Fibroblast of lung (primary cell): Measurements from ENCODE around the gene TREML4. TPM values are rescaled to one million over a fixed set of nuclear protein-coding genes. Genes with fewer than 3 reads are reported as not detected.
"Not testable (repeated sequence)": the region's sequence is repeated elsewhere in the genome, so short reads cannot be mapped to it uniquely, and the experiment has no call there.

Experiments used
- DNase-seq, 2 donors: peaks; one replicate each; pipeline versions ENCODE4 v3.0.0 to v3.0.0-alpha.2; 2010; ENCODE audit warnings: low read depth in 2 of 2
- H2AFZ ChIP-seq: 2 replicates; pipeline ENCODE4 v1.5.1; 2012; ENCODE audit warnings: low read length, control low read depth, inconsistent platforms
- H3K27ac ChIP-seq: 2 replicates; pipeline ENCODE4 v1.5.1; 2011; ENCODE audit warnings: low read length, control low read depth; ENCODE audit not compliant: insufficient read depth
- H3K27me3 ChIP-seq: 2 replicates; pipeline ENCODE4 v1.5.1; 2011; ENCODE audit warnings: mild to moderate bottlenecking, low read length; ENCODE audit not compliant: control insufficient read depth, insufficient read depth
- H3K36me3 ChIP-seq: 2 replicates; pipeline ENCODE4 v1.5.1; 2011; ENCODE audit warnings: low read length; ENCODE audit not compliant: control insufficient read depth, insufficient read depth
- H3K4me1 ChIP-seq: 2 replicates; pipeline ENCODE4 v1.5.1; 2011; ENCODE audit warnings: low read length; ENCODE audit not compliant: control insufficient read depth, insufficient read depth; ENCODE audit errors: extremely low read depth
- H3K4me2 ChIP-seq: 2 replicates; pipeline ENCODE4 v1.5.1; 2011; ENCODE audit warnings: low read length, control low read depth; ENCODE audit not compliant: insufficient read depth; ENCODE audit errors: extremely low read depth
- H3K4me3 ChIP-seq, 4 experiments: fragments of 200-600 bp in 1 of 4; sonication (generic) in 1 of 4; replicated peaks in 1 of 4; 2 replicates each; pipeline ENCODE4 v1.5.1; 2011 to 2016; ENCODE audit warnings: low read length in 4 of 4, low read depth in 3 of 4, mild to moderate bottlenecking in 3 of 4, control low read depth in 2 of 4, inconsistent platforms in 1 of 4, mixed read lengths in 1 of 4; ENCODE audit not compliant: insufficient read depth in 1 of 4; ENCODE audit errors: control extremely low read depth in 1 of 4
- H3K79me2 ChIP-seq: 2 replicates; pipeline ENCODE4 v1.5.1; 2012; ENCODE audit warnings: mild to moderate bottlenecking, low read length, inconsistent platforms; ENCODE audit not compliant: control insufficient read depth, insufficient read depth
- H3K9ac ChIP-seq: 2 replicates; pipeline ENCODE4 v1.5.1; 2011; ENCODE audit warnings: mild to moderate bottlenecking, low read length, control low read depth; ENCODE audit not compliant: insufficient read depth
- H3K9me3 ChIP-seq: 2 replicates; pipeline ENCODE4 v1.5.1; 2012; ENCODE audit warnings: low read depth, low read length; ENCODE audit not compliant: control insufficient read depth, insufficient read depth
- H4K20me1 ChIP-seq: 2 replicates; pipeline ENCODE4 v1.5.1; 2011; ENCODE audit warnings: low read length; ENCODE audit not compliant: control insufficient read depth, insufficient read depth; ENCODE audit errors: extremely low read depth
- CTCF ChIP-seq, 2 donors: IDR thresholded peaks in 1 of 2; conservative IDR thresholded peaks in 1 of 2; 1 replicate in 1 of 2; 2 replicates in 1 of 2; pipeline ENCODE4 v1.5.1; 2011 to 2012; ENCODE audit warnings: low read length in 2 of 2, control low read depth in 1 of 2, inconsistent platforms in 1 of 2, low read depth in 1 of 2, mild to moderate bottlenecking in 1 of 2
- EZH2 ChIP-seq: IDR thresholded peaks from 2 replicates; pipeline ENCODE4 v1.5.1; 2012; ENCODE audit warnings: low read length, control low read depth, mild to moderate bottlenecking; ENCODE audit errors: missing control alignments
- polyA plus RNA-seq, 2 donors: library from polyadenylated mRNA; depleted of rRNA in 1 of 2; stranded (reverse) in 1 of 2; unstranded in 1 of 2; fragments of >200 nt; gene quantifications; 2 replicates each; pipeline ENCODE4 v1.2.1, GENCODE V29; 2011 to 2012; ENCODE audit warnings: missing spikeins in 1 of 2
- total RNA-seq: library from RNA; depleted of rRNA; stranded (reverse); fragments of >200 nt; gene quantifications from 2 replicates; pipeline ENCODE4 v1.2.1, GENCODE V29; 2014

TREML4 gene
- total and polyA plus RNA-seq, 2 donors (not counting 1 experiment from before 2014, with no cell fraction given) = not detected

GRCh38 chr6:41236276-41236675 lies 8.1 kb downstream of the TREML4 start:
- H3K27ac ChIP-seq = no peak overlapping the region
- DNase-seq = no peak
- no peak overlapping the region for H3K9ac ChIP-seq
- H3K9me3 ChIP-seq = no peaks in the 10 kb centered on the region
- H3K36me3 ChIP-seq = no peaks in the 10 kb centered on the region
- no peaks in the 10 kb centered on the region for H3K4me1 ChIP-seq
- H3K4me3 ChIP-seq = no peak overlapping the region
- H4K20me1 ChIP-seq = no peaks in the 10 kb centered on the region
- H3K27me3 ChIP-seq = peaks cover 3% of the 10 kb centered on the region
- no peak overlapping the region for H3K4me2 ChIP-seq
- no peaks in the 10 kb centered on the region for H3K79me2 ChIP-seq
- H2AFZ ChIP-seq = no peak overlapping the region
- TF ChIP-seq CTCF (conservative IDR thresholded peaks at IDR 0.05 in 1 of 2, IDR thresholded peaks at IDR 0.05 in 1 of 2; ENCODE audit: low read depth in 1 of 2, low read length in 2 of 2) (no peak), EZH2 (no peak)

- H3K27me3 ChIP-seq = peaks cover 3% of the 10 kb centered on the region
- no peaks in the 10 kb centered on the region for H3K9me3 ChIP-seq
- H3K4me1 ChIP-seq = no peaks in the 10 kb centered on the region
- H3K4me2 ChIP-seq = no peak overlapping the region
- no peaks in the 10 kb centered on the region for H3K36me3 ChIP-seq
- H3K27ac ChIP-seq = no peak overlapping the region
- H4K20me1 ChIP-seq = no peaks in the 10 kb centered on the region
- H3K9ac ChIP-seq = no peak overlapping the region
- DNase-seq = no peak
- H2AFZ ChIP-seq = no peak overlapping the region
- no peak for TF ChIP-seq EZH2
- no peak for TF ChIP-seq CTCF (conservative IDR thresholded peaks at IDR 0.05 in 1 of 2, IDR thresholded peaks at IDR 0.05 in 1 of 2; ENCODE audit: low read depth in 1 of 2, low read length in 2 of 2)
- no peaks in the 10 kb centered on the region for H3K79me2 ChIP-seq
- H3K4me3 ChIP-seq = no peak overlapping the region
These were observed 9.0 kb downstream of the TREML4 start for GRCh38 chr6:41237128-41237527.

GRCh38 chr6:41239467-41240159 lies 11.5 kb downstream of the TREML4 start:
- H2AFZ ChIP-seq = no peak overlapping the region
- no peaks in the 10 kb centered on the region for H3K36me3 ChIP-seq
- no peaks in the 10 kb centered on the region for H4K20me1 ChIP-seq
- H3K27me3 ChIP-seq = peaks cover 3% of the 10 kb centered on the region
- DNase-seq = no peak
- H3K4me3 ChIP-seq = no peak overlapping the region
- H3K27ac ChIP-seq = no peak overlapping the region
- H3K4me1 ChIP-seq = no peaks in the 10 kb centered on the region
- TF ChIP-seq EZH2 (peak; percentile 25), CTCF (conservative IDR thresholded peaks at IDR 0.05 in 1 of 2, IDR thresholded peaks at IDR 0.05 in 1 of 2; ENCODE audit: low read depth in 1 of 2, low read length in 2 of 2) (no peak)
- H3K4me2 ChIP-seq = no peak overlapping the region
- no peaks in the 10 kb centered on the region for H3K9me3 ChIP-seq
- H3K9ac ChIP-seq = no peak overlapping the region
- H3K79me2 ChIP-seq = no peaks in the 10 kb centered on the region

GRCh38 chr6:41246529-41246928 lies 18.4 kb downstream of the TREML4 start:
- not testable (repeated sequence) for H3K36me3 ChIP-seq, H3K9me3 ChIP-seq, H3K27me3 ChIP-seq, H3K27ac ChIP-seq, H4K20me1 ChIP-seq, DNase-seq, H3K4me1 ChIP-seq, H2AFZ ChIP-seq, H3K9ac ChIP-seq, H3K4me2 ChIP-seq, H3K4me3 ChIP-seq, H3K79me2 ChIP-seq
